ENCODE data around the gene EPS8L2.
"Not testable (repeated sequence)": the region's sequence is repeated elsewhere in the genome, so short reads cannot be mapped to it uniquely, and the experiment has no call there.

DNA sequence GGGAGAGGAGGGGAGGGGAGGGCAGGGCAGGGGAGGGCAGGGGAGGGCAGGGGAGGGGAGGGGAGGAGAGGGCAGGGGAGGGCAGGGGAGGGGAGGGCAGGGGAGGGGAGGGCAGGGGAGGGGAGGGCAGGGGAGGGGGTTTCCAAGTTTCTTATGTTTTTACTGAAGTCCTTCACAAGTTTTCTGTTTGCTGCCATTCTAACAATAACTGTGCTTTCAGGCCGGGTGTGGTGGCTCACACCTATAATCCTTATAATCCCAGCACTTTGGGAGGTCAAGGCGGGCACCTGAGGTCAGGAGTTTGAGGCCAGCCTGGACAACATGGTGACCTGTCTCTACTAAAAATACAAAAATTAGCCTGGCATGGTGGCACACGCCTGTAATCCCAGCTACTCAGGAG, 15.8 kb upstream of the EPS8L2 start:
- not testable (repeated sequence) for TF ChIP-seq YY1 (IDR thresholded peaks at IDR 0.05; ENCODE audit: insufficient read depth, insufficient read length); ZNF274 (IDR thresholded peaks at IDR 0.05; ENCODE audit: low read depth, low read length)

Measured in NT2/D1 (cell line).